Adrenal gland (tissue), 5 donors: ENCODE measurements around the gene EXOSC6.
"Not testable (repeated sequence)": the region's sequence is repeated elsewhere in the genome, so short reads cannot be mapped to it uniquely, and the experiment has no call there.

Experiments used
- POLR2A ChIP-seq, 2 donors: fragments of 450-650 bp; IDR thresholded peaks; one replicate each; pipeline ENCODE4 v1.6.1; 2017; ENCODE audit warnings: antibody characterized with exemption in 2 of 2, mild to moderate bottlenecking in 2 of 2, moderate library complexity in 1 of 2
- TF ChIP-seq, protein P1 (sequence below), 6 experiments: fragments of 450-650 bp in 4 of 6; fragments of 200-600 bp in 2 of 6; sonication (generic) in 1 of 6; IDR thresholded peaks; 1 replicate in 5 of 6; 2 replicates in 1 of 6; pipeline versions ENCODE4 v1.5.1 to v1.8.0; 2016 to 2021; ENCODE audit warnings: antibody characterized with exemption in 6 of 6, mild to moderate bottlenecking in 2 of 6, moderate library complexity in 1 of 6
- donor health status: DM: no; HTN: no; CAD: no.

DNA sequence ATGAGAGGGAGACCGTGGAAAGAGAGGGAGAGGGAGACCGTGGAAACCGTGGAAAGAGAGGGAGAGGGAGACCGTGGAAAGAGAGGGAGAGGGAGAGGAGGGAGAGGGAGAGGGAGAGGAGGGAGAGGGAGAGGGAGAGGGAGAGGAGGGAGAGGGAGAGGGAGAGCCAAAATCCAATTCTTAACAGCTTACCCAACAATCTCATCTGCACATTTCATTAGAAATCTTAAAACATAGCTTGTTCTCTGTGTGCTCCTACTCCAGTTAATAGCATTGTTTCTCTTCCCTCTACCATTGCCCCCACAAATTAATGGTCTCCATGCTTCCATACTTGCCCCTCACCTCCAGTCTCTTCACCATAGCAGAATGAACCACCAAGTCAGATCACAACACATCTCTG lies 26.3 kb downstream of the EXOSC6 start:
- TF ChIP-seq, protein P1, sequence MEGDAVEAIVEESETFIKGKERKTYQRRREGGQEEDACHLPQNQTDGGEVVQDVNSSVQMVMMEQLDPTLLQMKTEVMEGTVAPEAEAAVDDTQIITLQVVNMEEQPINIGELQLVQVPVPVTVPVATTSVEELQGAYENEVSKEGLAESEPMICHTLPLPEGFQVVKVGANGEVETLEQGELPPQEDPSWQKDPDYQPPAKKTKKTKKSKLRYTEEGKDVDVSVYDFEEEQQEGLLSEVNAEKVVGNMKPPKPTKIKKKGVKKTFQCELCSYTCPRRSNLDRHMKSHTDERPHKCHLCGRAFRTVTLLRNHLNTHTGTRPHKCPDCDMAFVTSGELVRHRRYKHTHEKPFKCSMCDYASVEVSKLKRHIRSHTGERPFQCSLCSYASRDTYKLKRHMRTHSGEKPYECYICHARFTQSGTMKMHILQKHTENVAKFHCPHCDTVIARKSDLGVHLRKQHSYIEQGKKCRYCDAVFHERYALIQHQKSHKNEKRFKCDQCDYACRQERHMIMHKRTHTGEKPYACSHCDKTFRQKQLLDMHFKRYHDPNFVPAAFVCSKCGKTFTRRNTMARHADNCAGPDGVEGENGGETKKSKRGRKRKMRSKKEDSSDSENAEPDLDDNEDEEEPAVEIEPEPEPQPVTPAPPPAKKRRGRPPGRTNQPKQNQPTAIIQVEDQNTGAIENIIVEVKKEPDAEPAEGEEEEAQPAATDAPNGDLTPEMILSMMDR (IDR thresholded peaks at IDR 0.05), result not testable (repeated sequence)
- TF ChIP-seq POLR2A (IDR thresholded peaks at IDR 0.05), result not testable (repeated sequence)
